Measurements from ENCODE around the gene PRC1. TPM values are rescaled to one million over a fixed set of nuclear protein-coding genes. Genes with fewer than 3 reads are reported as not detected.

The PRC1 gene
- total and polyA plus RNA-seq, 2 of the 13 experiments (the other 11 are each of a cell fraction or from before 2014, with no cell fraction given), result 137 to 162 TPM

DNA sequence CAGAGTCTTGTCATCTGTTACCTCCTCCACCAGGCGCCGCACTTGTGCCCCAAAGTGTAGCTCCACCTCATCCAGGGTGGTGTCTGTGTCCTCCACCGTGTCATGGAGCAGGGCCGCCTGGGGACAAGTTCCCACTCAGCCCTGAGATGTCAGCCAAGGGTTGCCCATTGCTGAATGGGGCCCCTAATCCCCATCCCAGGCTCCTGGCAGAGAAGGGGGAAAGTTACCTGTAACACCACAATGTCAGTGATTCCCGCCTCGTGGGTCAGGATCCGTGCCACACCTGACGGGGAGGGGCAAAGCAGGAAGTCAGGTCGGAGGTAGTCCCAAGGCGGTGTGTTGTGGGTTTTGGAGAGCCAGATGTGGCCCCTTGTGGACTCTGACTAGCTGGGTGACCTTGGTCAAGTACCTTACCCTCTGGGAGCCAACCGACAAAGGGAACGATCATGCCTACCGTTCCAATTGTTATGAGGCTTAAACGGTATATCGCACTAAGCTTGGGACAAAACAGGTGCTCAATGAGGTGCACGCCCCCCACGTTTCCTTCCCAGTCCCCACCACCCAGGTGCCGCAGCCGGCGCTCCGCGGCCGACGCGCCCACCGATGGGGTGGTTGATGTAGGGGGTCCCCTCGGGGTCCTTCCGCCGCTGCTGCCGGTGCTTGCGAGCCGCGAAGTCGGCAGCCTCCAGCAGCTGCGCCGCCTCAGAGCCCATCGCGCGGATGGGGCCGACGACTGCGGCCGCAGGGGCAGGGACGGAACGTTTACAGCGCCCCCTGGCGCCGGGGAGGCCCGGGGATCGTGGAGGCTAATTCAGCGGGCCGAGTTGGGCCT is 62.3 kb downstream of the PRC1 start, which contains the start of gene HDDC3 (continued):
- no peak for TF ChIP-seq TEAD2 (CRISPR knock-in tag; IDR thresholded peaks at IDR 0.05)
- TF ChIP-seq ZBTB38 (CRISPR knock-in tag; IDR thresholded peaks at IDR 0.05), result peak; percentile 85
- peak; percentile 73; the same call in 1 of the 2 replicates for TF ChIP-seq KLF11 (CRISPR knock-in tag; IDR thresholded peaks at IDR 0.05)
- TF ChIP-seq, protein P1, sequence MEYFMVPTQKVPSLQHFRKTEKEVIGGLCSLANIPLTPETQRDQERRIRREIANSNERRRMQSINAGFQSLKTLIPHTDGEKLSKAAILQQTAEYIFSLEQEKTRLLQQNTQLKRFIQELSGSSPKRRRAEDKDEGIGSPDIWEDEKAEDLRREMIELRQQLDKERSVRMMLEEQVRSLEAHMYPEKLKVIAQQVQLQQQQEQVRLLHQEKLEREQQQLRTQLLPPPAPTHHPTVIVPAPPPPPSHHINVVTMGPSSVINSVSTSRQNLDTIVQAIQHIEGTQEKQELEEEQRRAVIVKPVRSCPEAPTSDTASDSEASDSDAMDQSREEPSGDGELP (IDR thresholded peaks at IDR 0.05; ENCODE audit: borderline replicate concordance, low read depth), result peak; percentile 57; the same call in 1 of the 2 replicates
- TF ChIP-seq SKI (IDR thresholded peaks at IDR 0.05; ENCODE audit: partially characterized antibody), result peak; percentile 34
- TF ChIP-seq ZNF143 (CRISPR knock-in tag; IDR thresholded peaks at IDR 0.05), result 0 out of 2 replicates have a peak, but pooled peaks have one; percentile 15
- TF ChIP-seq CCAR2 (optimal IDR thresholded peaks at IDR 0.05; ENCODE audit: low read depth, low read length), result no peak
- no peak for TF ChIP-seq ZNF724P (CRISPR knock-in tag; IDR thresholded peaks at IDR 0.05; ENCODE audit: borderline replicate concordance)
- no peak for TF ChIP-seq NPAS2 (CRISPR knock-in tag; IDR thresholded peaks at IDR 0.05; ENCODE audit: borderline replicate concordance)
- TF ChIP-seq, protein P2, sequence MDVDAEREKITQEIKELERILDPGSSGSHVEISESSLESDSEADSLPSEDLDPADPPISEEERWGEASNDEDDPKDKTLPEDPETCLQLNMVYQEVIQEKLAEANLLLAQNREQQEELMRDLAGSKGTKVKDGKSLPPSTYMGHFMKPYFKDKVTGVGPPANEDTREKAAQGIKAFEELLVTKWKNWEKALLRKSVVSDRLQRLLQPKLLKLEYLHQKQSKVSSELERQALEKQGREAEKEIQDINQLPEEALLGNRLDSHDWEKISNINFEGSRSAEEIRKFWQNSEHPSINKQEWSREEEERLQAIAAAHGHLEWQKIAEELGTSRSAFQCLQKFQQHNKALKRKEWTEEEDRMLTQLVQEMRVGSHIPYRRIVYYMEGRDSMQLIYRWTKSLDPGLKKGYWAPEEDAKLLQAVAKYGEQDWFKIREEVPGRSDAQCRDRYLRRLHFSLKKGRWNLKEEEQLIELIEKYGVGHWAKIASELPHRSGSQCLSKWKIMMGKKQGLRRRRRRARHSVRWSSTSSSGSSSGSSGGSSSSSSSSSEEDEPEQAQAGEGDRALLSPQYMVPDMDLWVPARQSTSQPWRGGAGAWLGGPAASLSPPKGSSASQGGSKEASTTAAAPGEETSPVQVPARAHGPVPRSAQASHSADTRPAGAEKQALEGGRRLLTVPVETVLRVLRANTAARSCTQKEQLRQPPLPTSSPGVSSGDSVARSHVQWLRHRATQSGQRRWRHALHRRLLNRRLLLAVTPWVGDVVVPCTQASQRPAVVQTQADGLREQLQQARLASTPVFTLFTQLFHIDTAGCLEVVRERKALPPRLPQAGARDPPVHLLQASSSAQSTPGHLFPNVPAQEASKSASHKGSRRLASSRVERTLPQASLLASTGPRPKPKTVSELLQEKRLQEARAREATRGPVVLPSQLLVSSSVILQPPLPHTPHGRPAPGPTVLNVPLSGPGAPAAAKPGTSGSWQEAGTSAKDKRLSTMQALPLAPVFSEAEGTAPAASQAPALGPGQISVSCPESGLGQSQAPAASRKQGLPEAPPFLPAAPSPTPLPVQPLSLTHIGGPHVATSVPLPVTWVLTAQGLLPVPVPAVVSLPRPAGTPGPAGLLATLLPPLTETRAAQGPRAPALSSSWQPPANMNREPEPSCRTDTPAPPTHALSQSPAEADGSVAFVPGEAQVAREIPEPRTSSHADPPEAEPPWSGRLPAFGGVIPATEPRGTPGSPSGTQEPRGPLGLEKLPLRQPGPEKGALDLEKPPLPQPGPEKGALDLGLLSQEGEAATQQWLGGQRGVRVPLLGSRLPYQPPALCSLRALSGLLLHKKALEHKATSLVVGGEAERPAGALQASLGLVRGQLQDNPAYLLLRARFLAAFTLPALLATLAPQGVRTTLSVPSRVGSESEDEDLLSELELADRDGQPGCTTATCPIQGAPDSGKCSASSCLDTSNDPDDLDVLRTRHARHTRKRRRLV (CRISPR knock-in tag; IDR thresholded peaks at IDR 0.05), result peak; percentile 72; the same call in 1 of the 2 replicates
- TF ChIP-seq ZFP41 (CRISPR knock-in tag; IDR thresholded peaks at IDR 0.05; ENCODE audit: borderline replicate concordance), result no peak
- no peak for TF ChIP-seq U2AF1 (optimal IDR thresholded peaks at IDR 0.05; ENCODE audit: low read depth, low read length)
- peak; percentile 36; the same call in 1 of the 2 replicates for TF ChIP-seq ZNF674 (CRISPR knock-in tag; IDR thresholded peaks at IDR 0.05; ENCODE audit: low read depth)
- TF ChIP-seq, protein P3, sequence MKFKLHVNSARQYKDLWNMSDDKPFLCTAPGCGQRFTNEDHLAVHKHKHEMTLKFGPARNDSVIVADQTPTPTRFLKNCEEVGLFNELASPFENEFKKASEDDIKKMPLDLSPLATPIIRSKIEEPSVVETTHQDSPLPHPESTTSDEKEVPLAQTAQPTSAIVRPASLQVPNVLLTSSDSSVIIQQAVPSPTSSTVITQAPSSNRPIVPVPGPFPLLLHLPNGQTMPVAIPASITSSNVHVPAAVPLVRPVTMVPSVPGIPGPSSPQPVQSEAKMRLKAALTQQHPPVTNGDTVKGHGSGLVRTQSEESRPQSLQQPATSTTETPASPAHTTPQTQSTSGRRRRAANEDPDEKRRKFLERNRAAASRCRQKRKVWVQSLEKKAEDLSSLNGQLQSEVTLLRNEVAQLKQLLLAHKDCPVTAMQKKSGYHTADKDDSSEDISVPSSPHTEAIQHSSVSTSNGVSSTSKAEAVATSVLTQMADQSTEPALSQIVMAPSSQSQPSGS (CRISPR knock-in tag; IDR thresholded peaks at IDR 0.05), result peak; percentile 79; the same call in 1 of the 2 replicates
- TF ChIP-seq ZNF205 (CRISPR knock-in tag; IDR thresholded peaks at IDR 0.05), result peak; percentile 57; the same call in 1 of the 2 replicates
- TF ChIP-seq, protein P4, sequence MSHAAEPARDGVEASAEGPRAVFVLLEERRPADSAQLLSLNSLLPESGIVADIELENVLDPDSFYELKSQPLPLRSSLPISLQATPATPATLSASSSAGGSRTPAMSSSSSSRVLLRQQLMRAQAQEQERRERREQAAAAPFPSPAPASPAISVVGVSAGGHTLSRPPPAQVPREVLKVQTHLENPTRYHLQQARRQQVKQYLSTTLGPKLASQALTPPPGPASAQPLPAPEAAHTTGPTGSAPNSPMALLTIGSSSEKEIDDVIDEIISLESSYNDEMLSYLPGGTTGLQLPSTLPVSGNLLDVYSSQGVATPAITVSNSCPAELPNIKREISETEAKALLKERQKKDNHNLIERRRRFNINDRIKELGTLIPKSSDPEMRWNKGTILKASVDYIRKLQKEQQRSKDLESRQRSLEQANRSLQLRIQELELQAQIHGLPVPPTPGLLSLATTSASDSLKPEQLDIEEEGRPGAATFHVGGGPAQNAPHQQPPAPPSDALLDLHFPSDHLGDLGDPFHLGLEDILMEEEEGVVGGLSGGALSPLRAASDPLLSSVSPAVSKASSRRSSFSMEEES (CRISPR knock-in tag; IDR thresholded peaks at IDR 0.05), result peak; percentile 22; the same call in 1 of the 2 replicates
- TF ChIP-seq PPARG (CRISPR knock-in tag; conservative IDR thresholded peaks at IDR 0.05), result peak; percentile 68
- TF ChIP-seq, protein P5, sequence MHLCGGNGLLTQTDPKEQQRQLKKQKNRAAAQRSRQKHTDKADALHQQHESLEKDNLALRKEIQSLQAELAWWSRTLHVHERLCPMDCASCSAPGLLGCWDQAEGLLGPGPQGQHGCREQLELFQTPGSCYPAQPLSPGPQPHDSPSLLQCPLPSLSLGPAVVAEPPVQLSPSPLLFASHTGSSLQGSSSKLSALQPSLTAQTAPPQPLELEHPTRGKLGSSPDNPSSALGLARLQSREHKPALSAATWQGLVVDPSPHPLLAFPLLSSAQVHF (CRISPR knock-in tag; IDR thresholded peaks at IDR 0.05), result no peak
- TF ChIP-seq EP300 (IDR thresholded peaks at IDR 0.05; ENCODE audit: low read depth in 2 of 2, low read length in 2 of 2), result no peak
- peak; percentile 28; the same call in 1 of the 2 replicates for TF ChIP-seq EP300 (CRISPR knock-in tag; IDR thresholded peaks at IDR 0.05; ENCODE audit: borderline replicate concordance)

Measured in HepG2 (cell line).